Thoracic aorta (tissue), 2 donors: ENCODE results near the gene BCKDHB. TPM values are rescaled to one million over a fixed set of nuclear protein-coding genes. Genes with fewer than 3 reads are reported as not detected.

Experiments
- ATAC-seq: fragments of 150-250 bp; one replicate; pipeline ENCODE4 v1.8.0; 2017; ENCODE audit warnings: low read depth; ENCODE audit not compliant: insufficient number of reproducible peaks, low FRiP score
- DNase-seq: peaks from one replicate; pipeline ENCODE4 v3.0.0-alpha.2; 2020; ENCODE audit warnings: low spot score
- H3K27ac ChIP-seq, 2 donors: fragments of 200-600 bp; sonication (generic); 1 replicate in 1 of 2; 2 replicates in 1 of 2; pipeline ENCODE4 v1.5.1; 2016; ENCODE audit warnings: mild to moderate bottlenecking in 2 of 2, moderate library complexity in 2 of 2
- H3K27me3 ChIP-seq: fragments of 200-600 bp; sonication (generic); replicated peaks from 2 replicates; pipeline ENCODE4 v1.6.0; 2016; ENCODE audit warnings: mild to moderate bottlenecking; ENCODE audit not compliant: insufficient read depth
- H3K36me3 ChIP-seq: fragments of 200-600 bp; sonication (generic); one replicate; pipeline ENCODE4 v1.5.1; 2016
- H3K4me1 ChIP-seq, 2 donors: fragments of 200-600 bp; sonication (generic); 1 replicate in 1 of 2; 2 replicates in 1 of 2; pipeline versions ENCODE4 v1.5.1 to v1.6.0; 2016; ENCODE audit warnings: low read depth in 2 of 2, mild to moderate bottlenecking in 1 of 2; ENCODE audit not compliant: control insufficient read depth in 1 of 2
- H3K4me3 ChIP-seq: fragments of 200-600 bp; sonication (generic); 2 replicates; pipeline ENCODE4 v1.5.1; 2016; ENCODE audit warnings: mild to moderate bottlenecking
- H3K9me3 ChIP-seq: fragments of 200-600 bp; sonication (generic); 2 replicates; pipeline ENCODE4 v1.5.1; 2016
- total RNA-seq, 2 donors: library from RNA; depleted of rRNA; stranded (reverse); fragments of >200 nt; gene quantifications; one replicate each; pipeline versions ENCODE4 v1.1.0 to v1.2.3, GENCODE V29; 2016
- TF ChIP-seq, protein P1 (sequence below): fragments of 200-600 bp; sonication (generic); IDR thresholded peaks from one replicate; pipeline ENCODE4 v1.5.1; 2019; ENCODE audit warnings: antibody characterized with exemption

BCKDHB gene
- total RNA-seq, 2 donors from 2014 or later = 14.1 to 22.1 TPM

- peak overlapping the region; percentile 35 for H3K4me3 ChIP-seq
- ATAC-seq = no peak
Observed at GRCh38 chr6:80335121-80335531, 228.7 kb downstream of the BCKDHB start.

GRCh38 chr6:80336911-80337310 lies 230.4 kb downstream of the BCKDHB start:
- Histone ChIP-seq H3K4me3 (no peak overlapping the region), H3K27ac (no peak overlapping the region), H3K4me1 (peaks cover 0 to 12% of the 10 kb centered on the region in 2 donors), H3K9me3 (no peaks in the 10 kb centered on the region), H3K27me3 (no peaks in the 10 kb centered on the region), H3K36me3 (no peaks in the 10 kb centered on the region)
- ATAC-seq (no peak), DNase-seq (no peak)
- TF ChIP-seq, protein P1, sequence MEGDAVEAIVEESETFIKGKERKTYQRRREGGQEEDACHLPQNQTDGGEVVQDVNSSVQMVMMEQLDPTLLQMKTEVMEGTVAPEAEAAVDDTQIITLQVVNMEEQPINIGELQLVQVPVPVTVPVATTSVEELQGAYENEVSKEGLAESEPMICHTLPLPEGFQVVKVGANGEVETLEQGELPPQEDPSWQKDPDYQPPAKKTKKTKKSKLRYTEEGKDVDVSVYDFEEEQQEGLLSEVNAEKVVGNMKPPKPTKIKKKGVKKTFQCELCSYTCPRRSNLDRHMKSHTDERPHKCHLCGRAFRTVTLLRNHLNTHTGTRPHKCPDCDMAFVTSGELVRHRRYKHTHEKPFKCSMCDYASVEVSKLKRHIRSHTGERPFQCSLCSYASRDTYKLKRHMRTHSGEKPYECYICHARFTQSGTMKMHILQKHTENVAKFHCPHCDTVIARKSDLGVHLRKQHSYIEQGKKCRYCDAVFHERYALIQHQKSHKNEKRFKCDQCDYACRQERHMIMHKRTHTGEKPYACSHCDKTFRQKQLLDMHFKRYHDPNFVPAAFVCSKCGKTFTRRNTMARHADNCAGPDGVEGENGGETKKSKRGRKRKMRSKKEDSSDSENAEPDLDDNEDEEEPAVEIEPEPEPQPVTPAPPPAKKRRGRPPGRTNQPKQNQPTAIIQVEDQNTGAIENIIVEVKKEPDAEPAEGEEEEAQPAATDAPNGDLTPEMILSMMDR = no peak

More at GRCh38 chr6:80335121-80335531, 228.7 kb downstream of the BCKDHB start:
- no peaks in the 10 kb centered on the region for H3K27me3 ChIP-seq
- no peaks in the 10 kb centered on the region for H3K9me3 ChIP-seq
- TF ChIP-seq, protein P1 = no peak
- H3K36me3 ChIP-seq = no peaks in the 10 kb centered on the region
- H3K27ac ChIP-seq = peak overlapping the region in 1 of 2 donors; percentile 26
- DNase-seq = no peak
- peaks cover 0 to 12% of the 10 kb centered on the region in 2 donors for H3K4me1 ChIP-seq

DNA sequence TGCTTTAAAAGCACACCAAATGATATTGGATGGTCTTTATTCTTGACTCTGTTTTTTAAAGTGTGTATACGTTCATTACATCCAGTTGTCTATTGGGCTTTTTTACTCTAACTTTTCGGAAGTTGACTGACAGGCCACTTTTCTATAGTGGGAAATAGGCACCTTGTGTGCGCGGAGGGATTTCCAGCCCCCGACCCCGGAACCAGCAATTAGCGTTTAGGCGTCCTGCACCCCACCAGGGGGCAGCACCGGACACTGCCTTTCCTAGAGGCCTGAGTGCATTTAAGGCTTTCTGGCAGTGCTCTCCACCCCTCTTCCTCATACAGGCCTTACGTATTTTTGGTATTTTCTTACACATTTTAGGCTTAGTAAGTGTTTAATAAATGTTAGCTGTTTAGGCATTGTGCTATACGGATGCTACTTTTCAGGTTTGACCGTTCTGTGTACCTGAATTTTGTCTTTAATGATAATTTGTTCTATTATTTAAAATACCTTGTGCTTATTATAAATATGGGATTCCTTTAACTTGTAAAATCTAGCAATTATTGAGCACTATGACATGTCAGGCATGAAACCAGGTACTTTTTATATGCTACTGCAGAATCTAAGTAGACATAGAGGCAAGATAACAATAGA lies 231.8 kb downstream of the BCKDHB start:
- TF ChIP-seq, protein P1 = peak; percentile 63
- ATAC-seq (no peak), DNase-seq (no peak)
- Histone ChIP-seq H3K4me3 (no peak overlapping the region), H3K36me3 (no peaks in the 10 kb centered on the region), H3K4me1 (peaks cover 0 to 12% of the 10 kb centered on the region in 2 donors), H3K9me3 (no peaks in the 10 kb centered on the region), H3K27ac (no peak overlapping the region), H3K27me3 (no peaks in the 10 kb centered on the region)

- H3K27ac ChIP-seq = no peak overlapping the region
- ATAC-seq (no peak), DNase-seq (no peak)
- H3K4me1 ChIP-seq = peaks cover 0 to 7% of the 10 kb centered on the region in 2 donors
- H3K4me3 ChIP-seq = no peak overlapping the region
- no peaks in the 10 kb centered on the region for H3K36me3 ChIP-seq
- H3K9me3 ChIP-seq = no peaks in the 10 kb centered on the region
- no peaks in the 10 kb centered on the region for H3K27me3 ChIP-seq
- TF ChIP-seq, protein P1 = no peak
Observed at GRCh38 chr6:80339421-80339820, 232.9 kb downstream of the BCKDHB start.

- TF ChIP-seq, protein P1 = no peak
- Histone ChIP-seq H3K36me3 (no peaks in the 10 kb centered on the region), H3K9me3 (no peaks in the 10 kb centered on the region), H3K27ac (no peak overlapping the region), H3K4me3 (no peak overlapping the region), H3K27me3 (no peaks in the 10 kb centered on the region), H3K4me1 (peaks cover 0 to 7% of the 10 kb centered on the region in 2 donors)
- no peak for DNase-seq
- ATAC-seq = no peak
Observed at GRCh38 chr6:80340280-80340679, 233.8 kb downstream of the BCKDHB start.
